Measurements from ENCODE around the gene SIX5.

Gene SIX5

DNA sequence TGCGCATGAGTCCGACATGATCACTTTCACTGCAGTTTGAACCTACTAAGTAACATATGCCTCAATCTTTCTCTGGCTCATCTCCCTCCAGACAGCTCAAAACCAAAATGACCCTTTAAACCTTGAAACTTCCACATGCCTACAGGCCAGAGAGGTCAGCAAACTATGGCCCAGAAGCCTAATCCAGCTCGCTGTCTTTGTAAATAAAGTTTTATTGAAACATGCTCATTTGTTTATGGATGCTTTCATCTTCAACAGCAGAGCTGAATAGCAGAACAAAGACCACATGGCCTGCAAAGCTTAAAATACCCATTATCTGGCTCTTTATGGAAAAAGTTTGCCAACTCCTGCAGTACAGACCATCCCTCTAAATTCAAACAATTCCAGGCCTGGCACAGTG lies 53.9 kb downstream of the SIX5 start:
- no peaks in the 10 kb centered on the region for H4K20me1 ChIP-seq (ENCODE audit: insufficient read depth, low read length)
- no peaks in the 10 kb centered on the region for H3K9me3 ChIP-seq (replicated peaks; ENCODE audit: insufficient read depth, low read length)
- no peak overlapping the region for H3K4me2 ChIP-seq (ENCODE audit: low read depth, low read length)
- H3K4me3 ChIP-seq (ENCODE audit: low read length), result no peak overlapping the region
- H3K9ac ChIP-seq (ENCODE audit: low read length), result no peak overlapping the region
- peaks cover 14% of the 10 kb centered on the region for H3K4me1 ChIP-seq (ENCODE audit: low read length)
- TF ChIP-seq, protein P1, sequence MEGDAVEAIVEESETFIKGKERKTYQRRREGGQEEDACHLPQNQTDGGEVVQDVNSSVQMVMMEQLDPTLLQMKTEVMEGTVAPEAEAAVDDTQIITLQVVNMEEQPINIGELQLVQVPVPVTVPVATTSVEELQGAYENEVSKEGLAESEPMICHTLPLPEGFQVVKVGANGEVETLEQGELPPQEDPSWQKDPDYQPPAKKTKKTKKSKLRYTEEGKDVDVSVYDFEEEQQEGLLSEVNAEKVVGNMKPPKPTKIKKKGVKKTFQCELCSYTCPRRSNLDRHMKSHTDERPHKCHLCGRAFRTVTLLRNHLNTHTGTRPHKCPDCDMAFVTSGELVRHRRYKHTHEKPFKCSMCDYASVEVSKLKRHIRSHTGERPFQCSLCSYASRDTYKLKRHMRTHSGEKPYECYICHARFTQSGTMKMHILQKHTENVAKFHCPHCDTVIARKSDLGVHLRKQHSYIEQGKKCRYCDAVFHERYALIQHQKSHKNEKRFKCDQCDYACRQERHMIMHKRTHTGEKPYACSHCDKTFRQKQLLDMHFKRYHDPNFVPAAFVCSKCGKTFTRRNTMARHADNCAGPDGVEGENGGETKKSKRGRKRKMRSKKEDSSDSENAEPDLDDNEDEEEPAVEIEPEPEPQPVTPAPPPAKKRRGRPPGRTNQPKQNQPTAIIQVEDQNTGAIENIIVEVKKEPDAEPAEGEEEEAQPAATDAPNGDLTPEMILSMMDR (IDR thresholded peaks at IDR 0.05; ENCODE audit: low read length), result no peak
- TF ChIP-seq EZH2 (optimal IDR thresholded peaks at IDR 0.05; ENCODE audit: low read depth, low read length) (no peak), EZH2phosphoT487 (IDR thresholded peaks at IDR 0.05; ENCODE audit: low read length) (no peak)
- no peak overlapping the region for H3K27ac ChIP-seq (ENCODE audit: low read length)
- H3F3A ChIP-seq (ENCODE audit: insufficient read depth, low read length), result peaks cover 13% of the 10 kb centered on the region; the same call in 1 of the 2 replicates
- no peaks in the 10 kb centered on the region for H3K27me3 ChIP-seq (replicated peaks; ENCODE audit: insufficient read depth, low read length)
- no peaks in the 10 kb centered on the region for H3K36me3 ChIP-seq (replicated peaks; ENCODE audit: insufficient read depth, low read length)
- H3K79me2 ChIP-seq (ENCODE audit: low read length), result peaks cover 80% of the 10 kb centered on the region
- no peak for DNase-seq
- no peak overlapping the region for H2AFZ ChIP-seq (ENCODE audit: low read length)
- no peaks in the 10 kb centered on the region for H3K9me2 ChIP-seq (replicated peaks; ENCODE audit: insufficient read depth, low read length)

All from MM.1S (cell line).